ENCODE measurements around the gene WRAP53.

Gene WRAP53

GRCh38 chr17:7740481-7741001 is 52.3 kb downstream of the WRAP53 start:
- in situ Hi-C loops (cut with MboI; ENCODE audit: low sequenced_read_pairs), result no loop called here

GRCh38 chr17:7742729-7743128 is 54.5 kb downstream of the WRAP53 start:
- in situ Hi-C loops (cut with MboI; ENCODE audit: low sequenced_read_pairs), result no loop called here

- in situ Hi-C loops (cut with MboI; ENCODE audit: low sequenced_read_pairs), result no loop called here
These were observed 56.1 kb downstream of the WRAP53 start for GRCh38 chr17:7744416-7744815.

GRCh38 chr17:7745748-7746470 is 57.6 kb downstream of the WRAP53 start:
- in situ Hi-C loops (cut with MboI; ENCODE audit: low sequenced_read_pairs), result no loop called here

GRCh38 chr17:7747635-7748071 is 59.4 kb downstream of the WRAP53 start:
- in situ Hi-C loops (cut with MboI; ENCODE audit: low sequenced_read_pairs), result no loop called here

- in situ Hi-C loops (cut with MboI; ENCODE audit: low sequenced_read_pairs), result no loop called here
These were observed 59.9 kb downstream of the WRAP53 start for GRCh38 chr17:7748076-7748775.

- in situ Hi-C loops (cut with MboI; ENCODE audit: low sequenced_read_pairs), result no loop called here
These were observed 62.1 kb downstream of the WRAP53 start for GRCh38 chr17:7750321-7750821.

Data from hTERT RPE-1 (cell line).